ENCODE results near the gene UBE2L3. TPM values are rescaled to one million over a fixed set of nuclear protein-coding genes. Genes with fewer than 3 reads are reported as not detected.

UBE2L3 gene
- total and polyA plus RNA-seq, 2 donors (not counting 1 experiment from before 2014, with no cell fraction given): 13.5 to 30.9 TPM

DNA sequence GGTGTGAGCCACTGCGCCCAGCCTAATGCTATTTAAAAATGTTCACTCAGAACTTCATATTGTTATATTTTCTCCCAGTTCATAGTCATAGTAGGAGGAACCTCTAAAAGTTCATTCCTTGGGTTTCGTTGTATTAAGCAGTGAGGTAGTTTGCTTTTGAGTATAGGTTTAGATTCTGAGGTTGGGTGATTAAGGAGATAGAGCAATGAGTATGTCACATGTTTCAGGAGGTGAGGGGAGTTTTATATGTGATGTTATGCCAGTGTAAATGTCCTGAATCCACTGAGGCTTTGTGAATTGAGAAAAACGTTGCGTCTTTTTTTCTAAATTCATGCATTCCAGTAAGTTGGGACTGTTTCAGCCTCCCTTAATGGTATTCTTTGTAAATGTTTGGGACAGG is 4.2 kb downstream of the UBE2L3 start:
- DNase-seq (no peak), ATAC-seq (ENCODE audit: low read depth) (no peak)
- 80% methylated on average over 1 of the region's 4 CpGs for WGBS (ENCODE audit: insufficient coverage)
- Histone ChIP-seq H3K27ac (ENCODE audit: low read length in 2 of 2) (no peak overlapping the region), H2AFZ (ENCODE audit: insufficient read depth, low read depth, low read length, poor library complexity, severe bottlenecking) (no peak overlapping the region), H3K9me3 (ENCODE audit: control extremely low read depth in 1 of 3, control insufficient read depth in 2 of 3, insufficient read depth in 1 of 3, low read length in 2 of 3) (no peaks in the 10 kb centered on the region), H3K36me3 (replicated peaks in 1 of 2; ENCODE audit: control extremely low read depth in 1 of 2, control insufficient read depth in 1 of 2, extremely low read depth in 1 of 2, insufficient read depth in 2 of 2, low read length in 1 of 2) (peaks cover 3 to 4% of the 10 kb centered on the region in 2 experiments), H3K9ac (ENCODE audit: low read length) (no peak overlapping the region), H3K4me2 (replicated peaks; ENCODE audit: low read depth, low read length, poor library complexity, severe bottlenecking) (no peak overlapping the region), H3K27me3 (replicated peaks in 1 of 4; ENCODE audit: control extremely low read depth in 1 of 4, control insufficient read depth in 3 of 4, insufficient read depth in 4 of 4, low read length in 3 of 4) (no peaks in the 10 kb centered on the region), H3K4me1 (ENCODE audit: control insufficient read depth in 2 of 2, insufficient read depth in 2 of 2, low read length in 2 of 2) (peaks cover 29 to 48% of the 10 kb centered on the region in 2 donors), H3K79me2 (ENCODE audit: control insufficient read depth, insufficient read depth, low read length) (peaks cover 98% of the 10 kb centered on the region), H3K4me3 (ENCODE audit: control extremely low read depth in 1 of 5, extremely low read depth in 1 of 5, insufficient read depth in 1 of 5, low read depth in 2 of 5, low read length in 4 of 5) (no peak overlapping the region), H4K20me1 (ENCODE audit: control insufficient read depth, insufficient read depth, low read length, poor library complexity, severe bottlenecking) (peaks cover 81% of the 10 kb centered on the region)
- TF ChIP-seq, protein P1, sequence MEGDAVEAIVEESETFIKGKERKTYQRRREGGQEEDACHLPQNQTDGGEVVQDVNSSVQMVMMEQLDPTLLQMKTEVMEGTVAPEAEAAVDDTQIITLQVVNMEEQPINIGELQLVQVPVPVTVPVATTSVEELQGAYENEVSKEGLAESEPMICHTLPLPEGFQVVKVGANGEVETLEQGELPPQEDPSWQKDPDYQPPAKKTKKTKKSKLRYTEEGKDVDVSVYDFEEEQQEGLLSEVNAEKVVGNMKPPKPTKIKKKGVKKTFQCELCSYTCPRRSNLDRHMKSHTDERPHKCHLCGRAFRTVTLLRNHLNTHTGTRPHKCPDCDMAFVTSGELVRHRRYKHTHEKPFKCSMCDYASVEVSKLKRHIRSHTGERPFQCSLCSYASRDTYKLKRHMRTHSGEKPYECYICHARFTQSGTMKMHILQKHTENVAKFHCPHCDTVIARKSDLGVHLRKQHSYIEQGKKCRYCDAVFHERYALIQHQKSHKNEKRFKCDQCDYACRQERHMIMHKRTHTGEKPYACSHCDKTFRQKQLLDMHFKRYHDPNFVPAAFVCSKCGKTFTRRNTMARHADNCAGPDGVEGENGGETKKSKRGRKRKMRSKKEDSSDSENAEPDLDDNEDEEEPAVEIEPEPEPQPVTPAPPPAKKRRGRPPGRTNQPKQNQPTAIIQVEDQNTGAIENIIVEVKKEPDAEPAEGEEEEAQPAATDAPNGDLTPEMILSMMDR (IDR thresholded peaks at IDR 0.05): no peak
- TF ChIP-seq EZH2 (IDR thresholded peaks at IDR 0.05; ENCODE audit: borderline replicate concordance, insufficient read depth, low read depth, low read length, poor library complexity, severe bottlenecking): no peak
- Mint-ChIP-seq H3K4me1 (peaks cover 54% of the 10 kb centered on the region), H3K27me3 (no peaks in the 10 kb centered on the region), H3K9me3 (ENCODE audit: insufficient read depth) (no peaks in the 10 kb centered on the region), H3K4me3 (no peak overlapping the region), H3K27ac (no peak overlapping the region)
- POLR2A ChIA-PET: no interaction called here
- intact Hi-C loops (cut with micrococcal nuclease): no loop called here
- CTCF ChIA-PET: no interaction called here

GRCh38 chr22:21573293-21573734 is 5.8 kb downstream of the UBE2L3 start:
- Mint-ChIP-seq H3K27ac (no peak overlapping the region), H3K4me3 (no peak overlapping the region), H3K4me1 (peaks cover 62% of the 10 kb centered on the region), H3K27me3 (no peaks in the 10 kb centered on the region), H3K9me3 (ENCODE audit: insufficient read depth) (no peaks in the 10 kb centered on the region)
- H4K20me1 ChIP-seq (ENCODE audit: control insufficient read depth, insufficient read depth, low read length, poor library complexity, severe bottlenecking): peaks cover 94% of the 10 kb centered on the region
- WGBS (ENCODE audit: insufficient coverage): 85% methylated on average over 6 of the region's 6 CpGs
- ATAC-seq (ENCODE audit: low read depth) (no peak), DNase-seq (no peak)
- H3K36me3 ChIP-seq (replicated peaks in 1 of 2; ENCODE audit: control extremely low read depth in 1 of 2, control insufficient read depth in 1 of 2, extremely low read depth in 1 of 2, insufficient read depth in 2 of 2, low read length in 1 of 2): peaks cover 4 to 7% of the 10 kb centered on the region in 2 experiments
- no peak overlapping the region for H3K4me2 ChIP-seq (replicated peaks; ENCODE audit: low read depth, low read length, poor library complexity, severe bottlenecking)
- H3K9ac ChIP-seq (ENCODE audit: low read length): no peak overlapping the region
- intact Hi-C loops (cut with micrococcal nuclease): no loop called here
- no peak overlapping the region for H2AFZ ChIP-seq (ENCODE audit: insufficient read depth, low read depth, low read length, poor library complexity, severe bottlenecking)
- H3K27me3 ChIP-seq (replicated peaks in 1 of 4; ENCODE audit: control extremely low read depth in 1 of 4, control insufficient read depth in 3 of 4, insufficient read depth in 4 of 4, low read length in 3 of 4): no peaks in the 10 kb centered on the region
- CTCF ChIA-PET: interaction anchor here (1.4 kb wide), 1 partner anchor 74 kb away, joined by 3 read pairs; no protein-coding TSS in a partner anchor
- POLR2A ChIA-PET: no interaction called here
- H3K4me3 ChIP-seq (ENCODE audit: control extremely low read depth in 1 of 5, extremely low read depth in 1 of 5, insufficient read depth in 1 of 5, low read depth in 2 of 5, low read length in 4 of 5): no peak overlapping the region
- H3K4me1 ChIP-seq (ENCODE audit: control insufficient read depth in 2 of 2, insufficient read depth in 2 of 2, low read length in 2 of 2): peaks cover 29 to 42% of the 10 kb centered on the region in 2 donors
- H3K9me3 ChIP-seq (ENCODE audit: control extremely low read depth in 1 of 3, control insufficient read depth in 2 of 3, insufficient read depth in 1 of 3, low read length in 2 of 3): no peaks in the 10 kb centered on the region
- H3K79me2 ChIP-seq (ENCODE audit: control insufficient read depth, insufficient read depth, low read length): peaks cover 100% of the 10 kb centered on the region
- H3K27ac ChIP-seq (ENCODE audit: low read length in 2 of 2): no peak overlapping the region
- TF ChIP-seq, protein P1 (IDR thresholded peaks at IDR 0.05): no peak
- no peak for TF ChIP-seq EZH2 (IDR thresholded peaks at IDR 0.05; ENCODE audit: borderline replicate concordance, insufficient read depth, low read depth, low read length, poor library complexity, severe bottlenecking)
